ENCODE results near the gene OR4A5. TPM values are rescaled to one million over a fixed set of nuclear protein-coding genes. Genes with fewer than 3 reads are reported as not detected.
"Not testable (repeated sequence)": the region's sequence is repeated elsewhere in the genome, so short reads cannot be mapped to it uniquely, and the experiment has no call there.

OR4A5 gene
- total RNA-seq, result not detected
- polyA plus RNA-seq, result not detected
- long read RNA-seq, donor 1, result 0 reads
- long read RNA-seq, donor 2, result 0 reads

DNA sequence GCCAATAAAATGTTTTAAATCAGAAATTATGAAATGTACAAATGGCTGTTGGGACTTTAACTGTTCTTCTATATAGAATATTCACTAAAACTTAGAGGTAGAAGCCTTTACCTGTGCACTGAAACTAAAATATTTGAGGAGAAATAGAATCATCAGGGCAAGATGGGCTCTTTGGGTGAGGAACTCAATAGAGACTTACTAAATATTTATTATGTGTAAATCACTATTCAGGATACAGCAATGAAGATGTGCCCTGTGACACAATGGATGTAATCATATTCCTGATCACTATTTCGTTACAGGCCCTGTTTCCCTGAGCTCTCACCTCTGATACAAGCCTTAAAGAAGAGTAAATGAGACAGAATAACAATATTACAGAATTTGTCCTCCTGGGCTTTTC lies at the start of gene OR4A5:
Gene OR4A5, plus strand, starts transcription at position 301 of the 400 bp plus-strand sequence. Its CDS starts 53 bp downstream, at position 354.
- 0% methylated on average over 1 of the region's 1 CpG for WGBS, 3 donors
- H3K36me3 ChIP-seq (ENCODE audit: insufficient read depth in 1 of 2, low read depth in 1 of 2); H3K9me3 ChIP-seq; ATAC-seq; H3K27ac ChIP-seq; H3K4me3 ChIP-seq; H3K27me3 ChIP-seq (ENCODE audit: insufficient read depth in 3 of 3, low read length in 2 of 3); H3K4me1 ChIP-seq; DNase-seq; intact Hi-C loops (cut with DNase I): not testable (repeated sequence)

DNA sequence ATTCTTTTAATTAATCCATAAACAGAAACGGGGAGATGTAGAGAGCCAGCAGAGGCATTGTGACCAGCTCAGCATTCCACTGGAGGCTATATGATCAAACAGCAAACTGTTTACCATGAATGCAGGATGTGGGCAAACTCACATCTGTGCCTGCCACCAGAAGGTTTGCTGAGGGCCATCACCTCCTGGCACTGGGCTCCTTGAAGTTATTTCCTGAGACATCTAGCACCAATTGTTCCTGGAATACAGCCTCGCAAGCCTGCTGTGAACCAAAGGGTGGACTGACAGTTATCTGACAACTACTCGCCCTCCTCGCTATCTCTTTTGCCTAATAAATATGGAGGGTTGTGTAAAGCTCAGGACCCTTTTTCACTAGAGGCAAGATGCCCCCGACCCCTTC lies 13.5 kb downstream of the OR4A5 start:
- H3K27me3 ChIP-seq (ENCODE audit: insufficient read depth in 3 of 3, low read length in 2 of 3); intact Hi-C loops (cut with DNase I); H3K4me1 ChIP-seq; H3K9me3 ChIP-seq; H3K27ac ChIP-seq; ATAC-seq; DNase-seq; H3K4me3 ChIP-seq; H3K36me3 ChIP-seq (ENCODE audit: insufficient read depth in 1 of 2, low read depth in 1 of 2): not testable (repeated sequence)
- 54 to 62% (median 61%) methylated on average over 5 of the region's 5 CpGs for WGBS, 3 donors

Other genes with a start within 250 kb of the OR4A5 start
- gene OR4C46, start 102.8 kb upstream of the OR4A5 start, total RNA-seq, result not detected
- gene OR4C46, start 102.8 kb upstream of the OR4A5 start, polyA plus RNA-seq, result not detected

Measured in psoas muscle (tissue), 8 donors.